Panc1 (cell line): ENCODE measurements around the gene BTBD17. TPM values are rescaled to one million over a fixed set of nuclear protein-coding genes. Genes with fewer than 3 reads are reported as not detected.

Experiments
- ATAC-seq: fragments of 200-7000 bp; cut with Tn5 transposase; 2 replicates; pipeline ENCODE4 v1.9.1; 2020; ENCODE audit warnings: mild to moderate bottlenecking, moderate library complexity
- BruUV-seq: library from RNA; stranded (reverse); fragments of 400-500 nt; replicated peaks from 2 replicates; lab custom pipeline; 2021; lab: Mats Ljungman, UMichigan
- CTCF ChIA-PET: fragments of 300-600 bp; sonication (Branson Sonifier 250); formaldehyde crosslinking; loops from one replicate; lab custom pipeline; 2022; ENCODE audit warnings: antibody characterized with exemption; lab: Charles Lee
- POLR2A ChIA-PET: fragments of 300-600 bp; sonication (Branson Sonifier 250); formaldehyde crosslinking; loops from one replicate; lab custom pipeline; 2022; ENCODE audit warnings: antibody characterized with exemption; lab: Charles Lee
- DNase-seq: peaks from one replicate; pipeline ENCODE4 v3.0.0-alpha.2; 2010; ENCODE audit warnings: low read depth, low spot score
- H3K27ac ChIP-seq: 2 replicates; pipeline ENCODE4 v1.5.1; 2011; ENCODE audit warnings: mild to moderate bottlenecking, low read length, inconsistent platforms
- H3K27me3 ChIP-seq: fragments of 200-500 bp; sonication (Bioruptor generic); 2 replicates; pipeline ENCODE4 v1.6.0; 2014; ENCODE audit warnings: low read length, inconsistent platforms; ENCODE audit not compliant: control insufficient read depth, insufficient read depth
- H3K36me3 ChIP-seq: fragments of 200-500 bp; sonication (Bioruptor generic); 2 replicates; pipeline ENCODE4 v1.5.1; 2014; ENCODE audit warnings: inconsistent platforms, mild to moderate bottlenecking, low read length, moderate library complexity; ENCODE audit not compliant: control insufficient read depth, insufficient read depth
- H3K4me1 ChIP-seq: 2 replicates; pipeline ENCODE4 v1.5.1; 2011; ENCODE audit warnings: inconsistent platforms, mild to moderate bottlenecking, low read length, moderate library complexity; ENCODE audit not compliant: control insufficient read depth, insufficient read depth
- H3K4me3 ChIP-seq, 2 experiments: 2 replicates each; pipeline ENCODE4 v1.5.1; 2011 to 2012; ENCODE audit warnings: low read depth in 2 of 2, low read length in 2 of 2, mild to moderate bottlenecking in 2 of 2, inconsistent platforms in 1 of 2, moderate library complexity in 1 of 2
- H3K9me3 ChIP-seq: fragments of 200-500 bp; sonication (Bioruptor generic); 2 replicates; pipeline ENCODE4 v1.5.1; 2014; ENCODE audit warnings: low read depth, mild to moderate bottlenecking, inconsistent platforms, low read length, moderate library complexity; ENCODE audit not compliant: control insufficient read depth, insufficient read depth
- POLR2AphosphoS5 ChIP-seq: IDR thresholded peaks from 2 replicates; pipeline ENCODE4 v1.6.1; 2012; ENCODE audit warnings: mild to moderate bottlenecking, low read depth, low read length, moderate library complexity
- SIN3A ChIP-seq: IDR thresholded peaks from 2 replicates; pipeline ENCODE4 v1.6.1; 2012; ENCODE audit warnings: low read depth, mild to moderate bottlenecking, low read length, moderate library complexity, borderline replicate concordance; ENCODE audit not compliant: insufficient read depth
- TCF7L2 ChIP-seq: IDR thresholded peaks from 2 replicates; pipeline ENCODE4 v1.6.1; 2011; ENCODE audit warnings: mild to moderate bottlenecking, low read depth, low read length, inconsistent platforms
- in situ Hi-C: cut with HindIII; loops from 2 replicates; pipeline ENCODE4 v1.10.0; 2016; ENCODE audit warnings: low sequenced_read_pairs, low pct_unique_long_range_greater_than_20kb
- intact Hi-C: fragments of 100-400 bp; cut with micrococcal nuclease; formaldehyde crosslinking; loops from one replicate; pipeline ENCODE4 v1.10.0; 2022; ENCODE audit not compliant: unreplicated experiment
- total RNA-seq: library from RNA; stranded (reverse); gene quantifications from one replicate; pipeline ENCODE4 v1.2.1, GENCODE V29; 2021; ENCODE audit not compliant: unreplicated experiment
- TF ChIP-seq, protein P1 (sequence below), 2 experiments: IDR thresholded peaks; 2 replicates each; pipeline ENCODE4 v1.6.1; 2011 to 2012; ENCODE audit warnings: low read depth in 2 of 2, control low read depth in 1 of 2, low read length in 1 of 2, mild to moderate bottlenecking in 1 of 2, moderate library complexity in 1 of 2; ENCODE audit not compliant: insufficient read depth in 1 of 2
- TF ChIP-seq, protein P2 (sequence below): fragments of 450-650 bp; IDR thresholded peaks from 2 replicates; pipeline ENCODE4 v1.5.1; 2017; ENCODE audit warnings: mild to moderate bottlenecking

BTBD17 gene
- total RNA-seq, 1 experiment from 2014 or later, result not detected

DNA sequence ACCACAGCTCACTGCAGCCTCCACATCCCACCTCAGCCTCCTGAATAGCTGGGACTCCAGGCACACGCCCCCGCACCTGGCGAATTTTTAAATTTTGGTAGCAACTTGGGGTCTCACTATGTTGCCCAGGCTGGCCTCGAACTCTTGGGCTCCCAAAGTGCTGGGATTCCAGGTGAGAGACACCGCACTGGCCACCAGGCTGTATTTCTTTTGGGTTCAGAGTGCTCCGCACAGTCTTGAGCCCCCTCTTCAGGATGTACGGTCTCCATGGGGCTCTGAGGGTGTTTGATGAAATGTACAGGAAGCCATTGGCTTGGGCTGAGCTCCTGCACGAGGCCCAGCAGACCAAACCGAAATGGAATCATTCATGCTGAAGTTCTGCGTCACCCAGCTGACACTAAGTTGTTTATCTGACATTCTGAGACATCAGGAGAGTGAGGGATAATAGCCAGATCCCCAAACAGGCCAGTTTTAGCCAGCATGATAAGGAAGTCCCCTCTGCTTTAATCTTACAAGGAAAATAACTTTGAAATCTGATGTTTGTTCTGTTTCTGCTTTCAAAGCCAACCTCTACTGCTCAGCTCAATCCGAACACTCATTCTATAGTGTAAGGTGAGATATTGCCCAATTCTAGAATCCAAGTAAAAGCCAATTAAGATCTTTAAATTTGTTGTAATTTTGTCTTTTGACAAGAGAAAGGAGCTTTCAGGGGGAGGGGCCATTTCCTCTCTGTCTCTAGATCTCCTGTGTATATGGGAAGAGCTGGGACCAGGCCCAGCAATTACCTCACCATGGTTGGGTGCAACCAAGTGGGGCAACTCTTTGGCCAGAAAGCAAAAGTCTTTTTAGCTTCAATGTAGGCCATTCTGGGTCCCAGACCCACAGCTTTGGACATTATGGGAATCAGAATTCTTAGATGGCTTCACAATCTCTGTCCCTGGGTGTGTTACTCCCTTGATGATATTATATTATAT lies 29.3 kb upstream of the BTBD17 start:
- ATAC-seq (no peak), DNase-seq (no peak)
- TF ChIP-seq TCF7L2, result no peak
- TF ChIP-seq POLR2AphosphoS5, result no peak
- TF ChIP-seq SIN3A, result no peak
- TF ChIP-seq, protein P1, sequence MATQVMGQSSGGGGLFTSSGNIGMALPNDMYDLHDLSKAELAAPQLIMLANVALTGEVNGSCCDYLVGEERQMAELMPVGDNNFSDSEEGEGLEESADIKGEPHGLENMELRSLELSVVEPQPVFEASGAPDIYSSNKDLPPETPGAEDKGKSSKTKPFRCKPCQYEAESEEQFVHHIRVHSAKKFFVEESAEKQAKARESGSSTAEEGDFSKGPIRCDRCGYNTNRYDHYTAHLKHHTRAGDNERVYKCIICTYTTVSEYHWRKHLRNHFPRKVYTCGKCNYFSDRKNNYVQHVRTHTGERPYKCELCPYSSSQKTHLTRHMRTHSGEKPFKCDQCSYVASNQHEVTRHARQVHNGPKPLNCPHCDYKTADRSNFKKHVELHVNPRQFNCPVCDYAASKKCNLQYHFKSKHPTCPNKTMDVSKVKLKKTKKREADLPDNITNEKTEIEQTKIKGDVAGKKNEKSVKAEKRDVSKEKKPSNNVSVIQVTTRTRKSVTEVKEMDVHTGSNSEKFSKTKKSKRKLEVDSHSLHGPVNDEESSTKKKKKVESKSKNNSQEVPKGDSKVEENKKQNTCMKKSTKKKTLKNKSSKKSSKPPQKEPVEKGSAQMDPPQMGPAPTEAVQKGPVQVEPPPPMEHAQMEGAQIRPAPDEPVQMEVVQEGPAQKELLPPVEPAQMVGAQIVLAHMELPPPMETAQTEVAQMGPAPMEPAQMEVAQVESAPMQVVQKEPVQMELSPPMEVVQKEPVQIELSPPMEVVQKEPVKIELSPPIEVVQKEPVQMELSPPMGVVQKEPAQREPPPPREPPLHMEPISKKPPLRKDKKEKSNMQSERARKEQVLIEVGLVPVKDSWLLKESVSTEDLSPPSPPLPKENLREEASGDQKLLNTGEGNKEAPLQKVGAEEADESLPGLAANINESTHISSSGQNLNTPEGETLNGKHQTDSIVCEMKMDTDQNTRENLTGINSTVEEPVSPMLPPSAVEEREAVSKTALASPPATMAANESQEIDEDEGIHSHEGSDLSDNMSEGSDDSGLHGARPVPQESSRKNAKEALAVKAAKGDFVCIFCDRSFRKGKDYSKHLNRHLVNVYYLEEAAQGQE (IDR thresholded peaks at IDR 0.05; ENCODE audit: insufficient read depth in 1 of 2, low read depth in 2 of 2, low read length in 1 of 2), result no peak
- TF ChIP-seq, protein P2, sequence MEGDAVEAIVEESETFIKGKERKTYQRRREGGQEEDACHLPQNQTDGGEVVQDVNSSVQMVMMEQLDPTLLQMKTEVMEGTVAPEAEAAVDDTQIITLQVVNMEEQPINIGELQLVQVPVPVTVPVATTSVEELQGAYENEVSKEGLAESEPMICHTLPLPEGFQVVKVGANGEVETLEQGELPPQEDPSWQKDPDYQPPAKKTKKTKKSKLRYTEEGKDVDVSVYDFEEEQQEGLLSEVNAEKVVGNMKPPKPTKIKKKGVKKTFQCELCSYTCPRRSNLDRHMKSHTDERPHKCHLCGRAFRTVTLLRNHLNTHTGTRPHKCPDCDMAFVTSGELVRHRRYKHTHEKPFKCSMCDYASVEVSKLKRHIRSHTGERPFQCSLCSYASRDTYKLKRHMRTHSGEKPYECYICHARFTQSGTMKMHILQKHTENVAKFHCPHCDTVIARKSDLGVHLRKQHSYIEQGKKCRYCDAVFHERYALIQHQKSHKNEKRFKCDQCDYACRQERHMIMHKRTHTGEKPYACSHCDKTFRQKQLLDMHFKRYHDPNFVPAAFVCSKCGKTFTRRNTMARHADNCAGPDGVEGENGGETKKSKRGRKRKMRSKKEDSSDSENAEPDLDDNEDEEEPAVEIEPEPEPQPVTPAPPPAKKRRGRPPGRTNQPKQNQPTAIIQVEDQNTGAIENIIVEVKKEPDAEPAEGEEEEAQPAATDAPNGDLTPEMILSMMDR, result no peak
- ChIA-PET CTCF (interaction anchor here (0.7 kb wide), 1 partner anchor 12 kb away, joined by 5 read pairs; no protein-coding TSS in a partner anchor), POLR2A (no interaction called here)
- BruUV-seq, result no TSS peak
- Histone ChIP-seq H3K27ac (no peak overlapping the region), H3K4me3 (no peak overlapping the region), H3K36me3 (no peaks in the 10 kb centered on the region), H3K4me1 (no peaks in the 10 kb centered on the region), H3K9me3 (no peaks in the 10 kb centered on the region), H3K27me3 (no peaks in the 10 kb centered on the region)
- intact Hi-C loops, result no loop called here
- in situ Hi-C loops, result no loop called here

- no TSS peak for BruUV-seq
- Histone ChIP-seq H3K27me3 (no peaks in the 10 kb centered on the region), H3K4me3 (no peak overlapping the region), H3K27ac (no peak overlapping the region), H3K36me3 (no peaks in the 10 kb centered on the region), H3K4me1 (no peaks in the 10 kb centered on the region), H3K9me3 (no peaks in the 10 kb centered on the region)
- no peak for TF ChIP-seq TCF7L2
- TF ChIP-seq, protein P1 (IDR thresholded peaks at IDR 0.05; ENCODE audit: insufficient read depth in 1 of 2, low read depth in 2 of 2, low read length in 1 of 2), result no peak
- no peak for TF ChIP-seq POLR2AphosphoS5
- TF ChIP-seq, protein P2, result no peak
- no peak for TF ChIP-seq SIN3A
- intact Hi-C loops, result no loop called here
- ChIA-PET CTCF (no interaction called here), POLR2A (no interaction called here)
- DNase-seq (no peak), ATAC-seq (no peak)
- in situ Hi-C loops, result no loop called here
Observed at GRCh38 chr17:74389937-74390679, 28.4 kb upstream of the BTBD17 start.
